ENCODE measurements around the gene RSBN1. TPM values are rescaled to one million over a fixed set of nuclear protein-coding genes. Genes with fewer than 3 reads are reported as not detected.

The RSBN1 gene
- total and polyA plus RNA-seq, 2 experiments from 2014 or later: 15.4 to 17.4 TPM

DNA sequence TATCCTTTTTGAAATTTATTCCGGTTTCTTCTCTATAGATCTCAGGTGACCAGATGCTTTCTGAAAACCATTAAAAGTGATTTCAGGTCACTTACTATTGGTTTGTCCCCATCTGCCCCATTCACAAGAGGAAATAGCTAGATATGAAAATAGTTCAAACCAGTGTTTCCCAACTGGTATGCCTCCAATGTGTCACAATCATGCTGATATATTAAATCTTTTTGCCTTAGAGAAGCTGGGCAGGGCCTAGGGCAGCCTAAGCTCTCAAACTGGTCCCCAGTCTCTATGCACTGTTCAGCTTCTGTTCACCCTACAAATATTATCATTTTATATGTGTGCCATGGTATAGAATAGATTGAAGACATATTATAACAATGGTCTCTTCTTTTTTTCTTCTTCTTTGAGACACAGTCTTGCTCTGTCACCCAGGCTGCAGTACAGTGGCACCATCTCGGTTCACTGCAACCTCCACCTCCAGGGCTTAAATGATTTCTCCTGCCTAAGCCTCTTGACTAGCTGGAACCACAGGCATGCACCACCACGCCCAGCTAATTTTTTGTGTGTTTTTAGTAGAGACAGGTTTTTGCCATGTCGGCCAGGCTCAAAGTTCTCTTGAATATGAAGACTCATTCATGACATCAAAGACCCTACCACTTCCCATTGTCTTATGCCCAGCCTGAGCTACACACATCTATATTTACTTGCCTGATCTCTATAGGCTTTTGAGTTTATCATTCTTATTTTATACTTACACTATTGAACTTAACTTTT is 43.5 kb upstream of the RSBN1 start:
- no peaks in the 10 kb centered on the region for H3K36me3 Mint-ChIP-seq (ENCODE audit: low read depth)
- H3K4me1 ChIP-seq (ENCODE audit: insufficient read depth): no peaks in the 10 kb centered on the region
- no peaks in the 10 kb centered on the region for H4K20me1 ChIP-seq (replicated peaks; ENCODE audit: insufficient read depth)
- no peak for ATAC-seq
- TF ChIP-seq, protein P1, sequence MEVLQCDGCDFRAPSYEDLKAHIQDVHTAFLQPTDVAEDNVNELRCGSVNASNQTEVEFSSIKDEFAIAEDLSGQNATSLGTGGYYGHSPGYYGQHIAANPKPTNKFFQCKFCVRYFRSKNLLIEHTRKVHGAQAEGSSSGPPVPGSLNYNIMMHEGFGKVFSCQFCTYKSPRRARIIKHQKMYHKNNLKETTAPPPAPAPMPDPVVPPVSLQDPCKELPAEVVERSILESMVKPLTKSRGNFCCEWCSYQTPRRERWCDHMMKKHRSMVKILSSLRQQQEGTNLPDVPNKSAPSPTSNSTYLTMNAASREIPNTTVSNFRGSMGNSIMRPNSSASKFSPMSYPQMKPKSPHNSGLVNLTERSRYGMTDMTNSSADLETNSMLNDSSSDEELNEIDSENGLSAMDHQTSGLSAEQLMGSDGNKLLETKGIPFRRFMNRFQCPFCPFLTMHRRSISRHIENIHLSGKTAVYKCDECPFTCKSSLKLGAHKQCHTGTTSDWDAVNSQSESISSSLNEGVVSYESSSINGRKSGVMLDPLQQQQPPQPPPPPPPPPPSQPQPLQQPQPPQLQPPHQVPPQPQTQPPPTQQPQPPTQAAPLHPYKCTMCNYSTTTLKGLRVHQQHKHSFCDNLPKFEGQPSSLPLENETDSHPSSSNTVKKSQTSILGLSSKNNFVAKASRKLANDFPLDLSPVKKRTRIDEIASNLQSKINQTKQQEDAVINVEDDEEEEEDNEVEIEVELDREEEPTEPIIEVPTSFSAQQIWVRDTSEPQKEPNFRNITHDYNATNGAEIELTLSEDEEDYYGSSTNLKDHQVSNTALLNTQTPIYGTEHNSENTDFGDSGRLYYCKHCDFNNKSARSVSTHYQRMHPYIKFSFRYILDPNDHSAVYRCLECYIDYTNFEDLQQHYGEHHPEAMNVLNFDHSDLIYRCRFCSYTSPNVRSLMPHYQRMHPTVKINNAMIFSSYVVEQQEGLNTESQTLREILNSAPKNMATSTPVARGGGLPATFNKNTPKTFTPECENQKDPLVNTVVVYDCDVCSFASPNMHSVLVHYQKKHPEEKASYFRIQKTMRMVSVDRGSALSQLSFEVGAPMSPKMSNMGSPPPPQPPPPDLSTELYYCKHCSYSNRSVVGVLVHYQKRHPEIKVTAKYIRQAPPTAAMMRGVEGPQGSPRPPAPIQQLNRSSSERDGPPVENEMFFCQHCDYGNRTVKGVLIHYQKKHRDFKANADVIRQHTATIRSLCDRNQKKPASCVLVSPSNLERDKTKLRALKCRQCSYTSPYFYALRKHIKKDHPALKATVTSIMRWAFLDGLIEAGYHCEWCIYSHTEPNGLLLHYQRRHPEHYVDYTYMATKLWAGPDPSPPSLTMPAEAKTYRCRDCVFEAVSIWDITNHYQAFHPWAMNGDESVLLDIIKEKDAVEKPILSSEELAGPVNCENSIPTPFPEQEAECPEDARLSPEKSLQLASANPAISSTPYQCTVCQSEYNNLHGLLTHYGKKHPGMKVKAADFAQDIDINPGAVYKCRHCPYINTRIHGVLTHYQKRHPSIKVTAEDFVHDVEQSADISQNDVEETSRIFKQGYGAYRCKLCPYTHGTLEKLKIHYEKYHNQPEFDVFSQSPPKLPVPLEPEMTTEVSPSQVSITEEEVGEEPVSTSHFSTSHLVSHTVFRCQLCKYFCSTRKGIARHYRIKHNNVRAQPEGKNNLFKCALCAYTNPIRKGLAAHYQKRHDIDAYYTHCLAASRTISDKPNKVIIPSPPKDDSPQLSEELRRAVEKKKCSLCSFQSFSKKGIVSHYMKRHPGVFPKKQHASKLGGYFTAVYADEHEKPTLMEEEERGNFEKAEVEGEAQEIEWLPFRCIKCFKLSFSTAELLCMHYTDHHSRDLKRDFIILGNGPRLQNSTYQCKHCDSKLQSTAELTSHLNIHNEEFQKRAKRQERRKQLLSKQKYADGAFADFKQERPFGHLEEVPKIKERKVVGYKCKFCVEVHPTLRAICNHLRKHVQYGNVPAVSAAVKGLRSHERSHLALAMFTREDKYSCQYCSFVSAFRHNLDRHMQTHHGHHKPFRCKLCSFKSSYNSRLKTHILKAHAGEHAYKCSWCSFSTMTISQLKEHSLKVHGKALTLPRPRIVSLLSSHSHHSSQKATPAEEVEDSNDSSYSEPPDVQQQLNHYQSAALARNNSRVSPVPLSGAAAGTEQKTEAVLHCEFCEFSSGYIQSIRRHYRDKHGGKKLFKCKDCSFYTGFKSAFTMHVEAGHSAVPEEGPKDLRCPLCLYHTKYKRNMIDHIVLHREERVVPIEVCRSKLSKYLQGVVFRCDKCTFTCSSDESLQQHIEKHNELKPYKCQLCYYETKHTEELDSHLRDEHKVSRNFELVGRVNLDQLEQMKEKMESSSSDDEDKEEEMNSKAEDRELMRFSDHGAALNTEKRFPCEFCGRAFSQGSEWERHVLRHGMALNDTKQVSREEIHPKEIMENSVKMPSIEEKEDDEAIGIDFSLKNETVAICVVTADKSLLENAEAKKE (CRISPR knock-in tag; IDR thresholded peaks at IDR 0.05): no peak
- TF ChIP-seq STAT1 (IDR thresholded peaks at IDR 0.05; ENCODE audit: unreplicated experiment) (no peak), EZH2 (IDR thresholded peaks at IDR 0.05; ENCODE audit: low read depth, unreplicated experiment) (no peak), POLR2AphosphoS5 (IDR thresholded peaks at IDR 0.05; ENCODE audit: low read depth) (no peak), ZNF114 (CRISPR knock-in tag; IDR thresholded peaks at IDR 0.05) (no peak), ZNF331 (CRISPR knock-in tag; IDR thresholded peaks at IDR 0.05; ENCODE audit: low read depth) (no peak), CREB1 (CRISPR knock-in tag; IDR thresholded peaks at IDR 0.05; ENCODE audit: low read depth) (no peak), JUNB (IDR thresholded peaks at IDR 0.05; ENCODE audit: unreplicated experiment) (no peak), EZH2phosphoT487 (IDR thresholded peaks at IDR 0.05; ENCODE audit: unreplicated experiment) (no peak), NANOG (IDR thresholded peaks at IDR 0.05; ENCODE audit: borderline replicate concordance) (no peak)
- TF ChIP-seq, protein P2, sequence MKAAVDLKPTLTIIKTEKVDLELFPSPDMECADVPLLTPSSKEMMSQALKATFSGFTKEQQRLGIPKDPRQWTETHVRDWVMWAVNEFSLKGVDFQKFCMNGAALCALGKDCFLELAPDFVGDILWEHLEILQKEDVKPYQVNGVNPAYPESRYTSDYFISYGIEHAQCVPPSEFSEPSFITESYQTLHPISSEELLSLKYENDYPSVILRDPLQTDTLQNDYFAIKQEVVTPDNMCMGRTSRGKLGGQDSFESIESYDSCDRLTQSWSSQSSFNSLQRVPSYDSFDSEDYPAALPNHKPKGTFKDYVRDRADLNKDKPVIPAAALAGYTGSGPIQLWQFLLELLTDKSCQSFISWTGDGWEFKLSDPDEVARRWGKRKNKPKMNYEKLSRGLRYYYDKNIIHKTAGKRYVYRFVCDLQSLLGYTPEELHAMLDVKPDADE (IDR thresholded peaks at IDR 0.05): no peak
- TF ChIP-seq, protein P3, sequence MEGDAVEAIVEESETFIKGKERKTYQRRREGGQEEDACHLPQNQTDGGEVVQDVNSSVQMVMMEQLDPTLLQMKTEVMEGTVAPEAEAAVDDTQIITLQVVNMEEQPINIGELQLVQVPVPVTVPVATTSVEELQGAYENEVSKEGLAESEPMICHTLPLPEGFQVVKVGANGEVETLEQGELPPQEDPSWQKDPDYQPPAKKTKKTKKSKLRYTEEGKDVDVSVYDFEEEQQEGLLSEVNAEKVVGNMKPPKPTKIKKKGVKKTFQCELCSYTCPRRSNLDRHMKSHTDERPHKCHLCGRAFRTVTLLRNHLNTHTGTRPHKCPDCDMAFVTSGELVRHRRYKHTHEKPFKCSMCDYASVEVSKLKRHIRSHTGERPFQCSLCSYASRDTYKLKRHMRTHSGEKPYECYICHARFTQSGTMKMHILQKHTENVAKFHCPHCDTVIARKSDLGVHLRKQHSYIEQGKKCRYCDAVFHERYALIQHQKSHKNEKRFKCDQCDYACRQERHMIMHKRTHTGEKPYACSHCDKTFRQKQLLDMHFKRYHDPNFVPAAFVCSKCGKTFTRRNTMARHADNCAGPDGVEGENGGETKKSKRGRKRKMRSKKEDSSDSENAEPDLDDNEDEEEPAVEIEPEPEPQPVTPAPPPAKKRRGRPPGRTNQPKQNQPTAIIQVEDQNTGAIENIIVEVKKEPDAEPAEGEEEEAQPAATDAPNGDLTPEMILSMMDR (conservative IDR thresholded peaks at IDR 0.05; ENCODE audit: low read depth in 2 of 2): no peak
- TF ChIP-seq, protein P4, sequence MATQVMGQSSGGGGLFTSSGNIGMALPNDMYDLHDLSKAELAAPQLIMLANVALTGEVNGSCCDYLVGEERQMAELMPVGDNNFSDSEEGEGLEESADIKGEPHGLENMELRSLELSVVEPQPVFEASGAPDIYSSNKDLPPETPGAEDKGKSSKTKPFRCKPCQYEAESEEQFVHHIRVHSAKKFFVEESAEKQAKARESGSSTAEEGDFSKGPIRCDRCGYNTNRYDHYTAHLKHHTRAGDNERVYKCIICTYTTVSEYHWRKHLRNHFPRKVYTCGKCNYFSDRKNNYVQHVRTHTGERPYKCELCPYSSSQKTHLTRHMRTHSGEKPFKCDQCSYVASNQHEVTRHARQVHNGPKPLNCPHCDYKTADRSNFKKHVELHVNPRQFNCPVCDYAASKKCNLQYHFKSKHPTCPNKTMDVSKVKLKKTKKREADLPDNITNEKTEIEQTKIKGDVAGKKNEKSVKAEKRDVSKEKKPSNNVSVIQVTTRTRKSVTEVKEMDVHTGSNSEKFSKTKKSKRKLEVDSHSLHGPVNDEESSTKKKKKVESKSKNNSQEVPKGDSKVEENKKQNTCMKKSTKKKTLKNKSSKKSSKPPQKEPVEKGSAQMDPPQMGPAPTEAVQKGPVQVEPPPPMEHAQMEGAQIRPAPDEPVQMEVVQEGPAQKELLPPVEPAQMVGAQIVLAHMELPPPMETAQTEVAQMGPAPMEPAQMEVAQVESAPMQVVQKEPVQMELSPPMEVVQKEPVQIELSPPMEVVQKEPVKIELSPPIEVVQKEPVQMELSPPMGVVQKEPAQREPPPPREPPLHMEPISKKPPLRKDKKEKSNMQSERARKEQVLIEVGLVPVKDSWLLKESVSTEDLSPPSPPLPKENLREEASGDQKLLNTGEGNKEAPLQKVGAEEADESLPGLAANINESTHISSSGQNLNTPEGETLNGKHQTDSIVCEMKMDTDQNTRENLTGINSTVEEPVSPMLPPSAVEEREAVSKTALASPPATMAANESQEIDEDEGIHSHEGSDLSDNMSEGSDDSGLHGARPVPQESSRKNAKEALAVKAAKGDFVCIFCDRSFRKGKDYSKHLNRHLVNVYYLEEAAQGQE (IDR thresholded peaks at IDR 0.05; ENCODE audit: unreplicated experiment): no peak
- no peak overlapping the region for H3K4me3 Mint-ChIP-seq
- no peak overlapping the region for H3K4me2 ChIP-seq
- H3K27ac ChIP-seq (ENCODE audit: low read depth): no peak overlapping the region
- H3K4me1 Mint-ChIP-seq: no peaks in the 10 kb centered on the region
- no peak overlapping the region for H3K4me3 ChIP-seq
- no peaks in the 10 kb centered on the region for H3K9me2 ChIP-seq (ENCODE audit: insufficient read depth)
- H3K27me3 ChIP-seq (ENCODE audit: insufficient read depth): no peaks in the 10 kb centered on the region
- H3K79me2 ChIP-seq (replicated peaks; ENCODE audit: insufficient read depth): no peaks in the 10 kb centered on the region
- H3K36me3 ChIP-seq (ENCODE audit: insufficient read depth): no peaks in the 10 kb centered on the region
- no peak overlapping the region for H2AFZ ChIP-seq
- peaks cover under 1% of the 10 kb centered on the region for H3K27me3 Mint-ChIP-seq (ENCODE audit: insufficient read depth, low read depth, poor library complexity)
- DNase-seq (ENCODE audit: low spot score): no peak
- no peak overlapping the region for H3K27ac Mint-ChIP-seq
- H3F3A ChIP-seq (replicated peaks; ENCODE audit: low read depth): no peaks in the 10 kb centered on the region
- H3K9me3 Mint-ChIP-seq: no peaks in the 10 kb centered on the region
